GM21447 (cell line): ENCODE data around the gene MEF2A.

Experiments used
- ATAC-seq: cut with Tn5 transposase; IDR thresholded peaks from one replicate; pipeline ENCODE4 v1.9.1; 2021; ENCODE audit not compliant: unreplicated experiment

MEF2A gene

GRCh38 chr15:99702895-99703602 is 137.3 kb downstream of the MEF2A start:
- ATAC-seq, result no peak

- peak; percentile 69 for ATAC-seq
Observed at GRCh38 chr15:99703603-99704443, 138.0 kb downstream of the MEF2A start.

DNA sequence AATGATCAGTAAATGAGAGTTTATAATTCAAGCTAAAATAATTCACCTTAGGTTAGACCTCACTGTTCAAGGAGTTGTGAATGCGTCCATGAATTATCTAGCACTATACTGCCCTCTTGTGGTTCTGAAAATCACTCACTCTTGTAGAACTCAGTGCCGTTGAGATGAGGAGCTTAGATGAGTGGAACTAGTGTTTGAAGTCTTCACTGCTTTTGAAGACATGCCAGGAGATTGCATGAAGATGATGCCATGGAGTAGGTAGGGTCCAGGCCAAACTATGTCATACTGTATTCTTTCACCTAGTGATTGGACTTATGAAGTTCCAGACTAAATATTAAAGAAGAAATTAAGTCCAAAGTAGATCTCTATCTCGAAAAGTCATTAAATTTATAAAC is 138.7 kb downstream of the MEF2A start:
- peak; percentile 68 for ATAC-seq

DNA sequence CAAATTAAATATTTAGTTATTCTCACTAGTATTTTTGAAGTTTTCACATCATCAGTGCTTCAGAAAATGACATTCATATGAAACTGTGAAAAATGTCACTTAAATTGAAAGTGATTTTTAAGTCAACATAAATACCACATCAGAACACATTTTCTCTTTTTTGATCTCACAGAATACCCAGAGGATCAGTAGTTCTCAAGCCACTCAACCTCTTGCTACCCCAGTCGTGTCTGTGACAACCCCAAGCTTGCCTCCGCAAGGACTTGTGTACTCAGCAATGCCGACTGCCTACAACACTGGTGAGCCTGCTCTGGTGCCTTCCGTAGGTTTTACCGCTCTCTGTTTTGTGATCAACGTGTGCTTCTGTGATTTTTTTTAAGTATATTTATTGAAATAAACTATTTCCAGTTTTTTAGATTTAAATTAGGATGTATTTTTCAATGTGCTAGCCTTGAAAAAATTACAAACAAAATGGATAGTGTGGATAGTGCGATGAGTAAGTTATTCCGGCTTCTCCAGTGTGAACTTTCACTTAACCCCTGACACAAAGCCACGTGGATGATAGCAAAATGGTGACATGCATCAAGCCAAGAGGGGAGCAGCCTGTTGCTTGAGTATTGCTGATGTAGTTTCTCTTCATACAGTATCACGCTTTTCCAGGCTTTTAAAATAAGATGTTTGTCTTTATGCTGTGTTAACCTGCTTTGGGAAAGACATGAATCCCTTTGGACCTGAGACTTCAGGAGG is 140.9 kb downstream of the MEF2A start:
- no peak for ATAC-seq

- no peak for ATAC-seq
Observed at GRCh38 chr15:99707473-99708270, 141.9 kb downstream of the MEF2A start.

DNA sequence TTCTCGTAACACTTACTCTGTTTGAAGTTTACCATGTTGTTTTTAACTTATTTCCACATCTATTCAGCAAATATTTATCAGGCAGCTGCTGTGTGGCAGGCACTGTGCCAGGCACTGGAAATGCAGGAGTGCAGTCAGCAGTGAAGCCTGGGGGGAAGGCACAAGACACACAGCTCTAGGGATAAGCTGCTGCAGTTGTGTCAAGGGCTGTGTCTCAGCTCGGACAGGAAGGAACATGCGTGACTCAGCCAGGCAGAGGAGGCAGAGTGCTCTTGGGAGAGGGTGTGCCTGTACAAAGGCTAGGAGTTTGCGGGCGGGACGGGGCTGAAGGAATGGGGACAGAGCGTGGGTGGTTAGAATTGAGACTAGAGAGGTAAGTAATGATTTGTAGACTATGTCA is 142.8 kb downstream of the MEF2A start:
- ATAC-seq, result no peak

GRCh38 chr15:99709243-99709986 is 143.6 kb downstream of the MEF2A start:
- ATAC-seq, result no peak

- ATAC-seq, result no peak
Observed at GRCh38 chr15:99711625-99712024, 145.8 kb downstream of the MEF2A start.

- ATAC-seq, result no peak
Observed at GRCh38 chr15:99712415-99712814, 146.6 kb downstream of the MEF2A start.

DNA sequence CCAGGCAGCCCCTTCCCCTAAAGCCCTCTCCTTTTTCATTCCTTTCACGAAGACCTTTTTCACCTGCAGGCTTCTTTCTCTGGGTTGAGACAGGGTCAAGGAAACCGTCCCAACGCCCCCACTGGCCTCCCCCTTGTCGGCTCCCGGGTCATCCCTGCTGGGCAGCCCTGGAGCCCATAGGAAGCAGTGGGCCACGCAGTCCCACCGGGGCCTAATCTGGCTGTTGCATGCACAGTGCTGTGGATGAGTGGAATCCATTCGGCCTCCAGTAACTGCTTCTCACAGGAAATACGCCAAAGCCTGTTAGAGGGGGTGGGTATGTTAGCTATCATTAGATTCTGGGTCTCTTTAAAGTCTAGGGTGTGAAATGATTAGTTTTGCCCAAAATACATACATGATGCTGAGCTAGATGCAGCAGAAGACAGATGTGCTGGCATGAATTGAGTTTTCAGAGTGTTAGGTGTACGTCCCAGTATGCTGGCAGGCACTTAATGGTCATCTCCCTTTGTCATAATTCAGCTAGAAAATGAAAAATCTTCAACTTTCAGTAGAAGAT is 150.8 kb downstream of the MEF2A start:
- no peak for ATAC-seq

GRCh38 chr15:99717161-99718009 is 151.6 kb downstream of the MEF2A start:
- no peak for ATAC-seq

DNA sequence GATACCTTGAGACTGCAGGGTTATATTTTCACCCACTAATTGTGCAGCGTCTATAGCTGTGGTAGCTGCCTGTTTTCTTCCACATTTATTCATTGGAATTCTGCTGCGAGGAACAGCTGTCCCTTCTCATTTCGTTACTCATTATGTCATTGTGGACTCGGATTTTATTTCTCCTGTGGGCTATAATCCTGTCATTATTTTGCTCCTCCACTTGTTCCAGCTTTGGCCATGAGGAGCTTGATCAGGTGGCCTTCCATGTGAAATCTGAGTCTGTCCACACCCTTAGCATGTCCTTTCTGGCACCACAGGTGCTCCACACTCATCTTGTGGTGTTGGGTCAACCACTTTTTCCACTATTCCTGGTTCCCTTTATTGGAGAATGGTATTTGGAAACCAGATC is 152.6 kb downstream of the MEF2A start:
- no peak for ATAC-seq

GRCh38 chr15:99719096-99719541 is 153.3 kb downstream of the MEF2A start:
- peak; percentile 83 for ATAC-seq

DNA sequence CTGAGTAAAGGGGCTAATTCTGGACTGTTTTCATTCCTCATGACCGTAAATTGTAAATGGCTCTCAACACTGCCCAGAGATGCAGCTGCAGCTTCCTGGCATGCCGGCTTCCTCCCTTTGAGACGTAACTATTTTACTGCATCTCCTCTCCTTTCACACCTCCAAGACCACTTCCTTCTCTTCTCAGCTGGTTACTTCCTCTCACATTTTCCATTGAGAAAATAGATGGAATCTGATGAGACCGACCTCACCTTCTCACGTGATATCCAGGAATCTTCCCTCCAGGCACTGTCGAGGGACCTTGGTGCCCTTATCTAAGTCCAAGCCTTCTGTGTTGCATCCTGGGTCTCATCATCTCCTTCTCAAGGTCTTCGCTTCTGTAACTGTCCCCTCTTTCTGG is 154.7 kb downstream of the MEF2A start:
- ATAC-seq, result no peak

- ATAC-seq, result no peak
Observed at GRCh38 chr15:99721104-99721778, 155.5 kb downstream of the MEF2A start.

DNA sequence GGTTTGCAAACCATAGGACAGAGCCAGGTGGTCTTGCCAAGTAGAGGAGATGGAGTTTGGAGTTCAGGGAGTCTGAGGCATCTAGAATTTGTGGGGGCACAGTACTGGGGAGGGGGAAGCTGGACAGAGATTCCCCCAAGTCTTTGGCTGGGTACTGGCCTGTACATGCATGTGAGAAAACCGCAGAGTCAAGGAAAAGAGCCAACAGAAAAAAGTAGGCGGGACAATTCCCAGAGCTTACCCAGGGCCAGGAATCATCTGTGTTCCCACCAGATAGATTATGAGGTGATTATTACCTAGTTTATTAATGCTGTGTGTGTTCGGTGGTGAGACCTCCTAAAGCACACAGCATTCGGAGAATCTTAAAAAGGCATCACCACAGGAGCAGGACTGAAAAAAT is 156.1 kb downstream of the MEF2A start:
- ATAC-seq, result no peak

DNA sequence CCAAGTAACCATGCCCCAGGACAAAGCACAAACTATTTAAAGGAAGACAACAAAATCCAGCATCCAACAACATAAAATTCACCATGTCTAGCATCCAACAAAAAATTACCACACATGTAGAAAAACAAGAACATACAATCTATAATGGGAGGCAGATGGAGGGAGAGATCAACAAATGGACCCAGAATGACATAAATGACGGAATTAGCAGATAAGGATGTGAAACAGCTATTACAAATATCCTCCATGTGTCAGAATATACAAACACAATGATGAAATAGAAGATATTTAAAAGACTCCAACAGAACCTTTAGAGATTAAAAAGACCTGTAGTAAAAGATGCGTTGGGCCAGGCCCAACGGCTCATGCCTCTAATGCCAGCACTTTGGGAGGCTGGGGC is 156.6 kb downstream of the MEF2A start:
- no peak for ATAC-seq

GRCh38 chr15:99726333-99726732 is 160.5 kb downstream of the MEF2A start:
- no peak for ATAC-seq
